A549 (cell line): Measurements from ENCODE around the gene NACC2.

ENCODE experiments used
- CEBPB ChIP-seq, 2 experiments: fragments of >200 bp in 1 of 2; sonication (Bioruptor Twin) in 1 of 2; formaldehyde crosslinking in 1 of 2; IDR thresholded peaks; 2 replicates each; pipeline ENCODE4 v1.6.1; 2012 to 2016
- GATA3 ChIP-seq: IDR thresholded peaks from 2 replicates; pipeline ENCODE4 v1.6.1; 2012; ENCODE audit warnings: borderline replicate concordance
- HDAC2 ChIP-seq: fragments of 200-600 bp; sonication (generic); IDR thresholded peaks from 2 replicates; pipeline ENCODE4 v1.6.1; 2016
- JUN ChIP-seq, 2 experiments: fragments of >200 bp; sonication (Bioruptor Twin); formaldehyde crosslinking; IDR thresholded peaks; 2 replicates in 1 of 2; 3 replicates in 1 of 2; pipeline ENCODE4 v1.6.1; 2016 to 2017
- MAZ ChIP-seq: fragments of 150-350 bp; IDR thresholded peaks from 2 replicates; pipeline ENCODE4 v1.6.1; 2014; ENCODE audit warnings: antibody characterized with exemption, low read depth, low read length, borderline replicate concordance
- POLR2A ChIP-seq: IDR thresholded peaks from 2 replicates; pipeline ENCODE4 v1.6.1; 2012; ENCODE audit warnings: mild to moderate bottlenecking, low read length
- POLR2AphosphoS2 ChIP-seq: conservative IDR thresholded peaks from 2 replicates; pipeline ENCODE4 v1.6.1; 2012; ENCODE audit warnings: low read length, improper control_type of control experiment, inconsistent platforms
- RAD21 ChIP-seq, 2 experiments: fragments of >200 bp in 1 of 2; sonication (Bioruptor Twin) in 1 of 2; formaldehyde crosslinking in 1 of 2; IDR thresholded peaks in 1 of 2; conservative IDR thresholded peaks in 1 of 2; 2 replicates in 1 of 2; 3 replicates in 1 of 2; pipeline ENCODE4 v1.6.1; 2012 to 2018; ENCODE audit warnings: inconsistent platforms in 1 of 2
- RCOR1 ChIP-seq: fragments of 150-350 bp; IDR thresholded peaks from 2 replicates; pipeline ENCODE4 v1.6.1; 2014; ENCODE audit warnings: antibody characterized with exemption, low read length, low read depth
- SMC3 ChIP-seq: fragments of >200 bp; sonication (Bioruptor Twin); formaldehyde crosslinking; IDR thresholded peaks from 3 replicates; pipeline ENCODE4 v1.6.1; 2018; ENCODE audit warnings: inconsistent platforms
- TF ChIP-seq, protein P1 (sequence below): fragments of >200 bp; sonication (Bioruptor Twin); formaldehyde crosslinking; IDR thresholded peaks from 3 replicates; pipeline ENCODE4 v1.5.1; 2016
- TF ChIP-seq, protein P2 (sequence below): IDR thresholded peaks from 2 replicates; pipeline ENCODE4 v1.6.1; 2012
- TF ChIP-seq, protein P3 (sequence below): fragments of 450-650 bp; IDR thresholded peaks from 2 replicates; pipeline ENCODE4 v1.6.1; 2014; ENCODE audit warnings: antibody characterized with exemption
- TF ChIP-seq, protein P4 (sequence below): fragments of 200-600 bp; sonication (generic); IDR thresholded peaks from 2 replicates; pipeline ENCODE4 v1.6.1; 2016; ENCODE audit warnings: antibody characterized with exemption, mild to moderate bottlenecking, moderate library complexity

DNA sequence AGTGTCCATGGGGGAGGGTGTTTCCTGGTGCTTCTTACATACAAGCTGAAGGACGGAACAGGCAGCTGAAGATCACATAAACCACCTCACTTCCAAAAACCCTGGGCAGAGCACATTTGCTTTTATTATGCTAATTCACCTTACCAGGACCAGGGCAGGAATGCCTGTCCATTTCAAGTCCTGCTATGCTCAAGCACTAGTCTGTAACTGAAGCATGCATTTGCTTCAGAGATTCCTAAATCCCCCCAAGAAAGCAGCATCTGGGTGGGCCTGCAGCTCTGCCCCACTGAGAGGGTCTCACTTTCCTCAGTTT is 9.4 kb upstream of the NACC2 start:
- no peak for TF ChIP-seq POLR2A
- TF ChIP-seq, protein P1, sequence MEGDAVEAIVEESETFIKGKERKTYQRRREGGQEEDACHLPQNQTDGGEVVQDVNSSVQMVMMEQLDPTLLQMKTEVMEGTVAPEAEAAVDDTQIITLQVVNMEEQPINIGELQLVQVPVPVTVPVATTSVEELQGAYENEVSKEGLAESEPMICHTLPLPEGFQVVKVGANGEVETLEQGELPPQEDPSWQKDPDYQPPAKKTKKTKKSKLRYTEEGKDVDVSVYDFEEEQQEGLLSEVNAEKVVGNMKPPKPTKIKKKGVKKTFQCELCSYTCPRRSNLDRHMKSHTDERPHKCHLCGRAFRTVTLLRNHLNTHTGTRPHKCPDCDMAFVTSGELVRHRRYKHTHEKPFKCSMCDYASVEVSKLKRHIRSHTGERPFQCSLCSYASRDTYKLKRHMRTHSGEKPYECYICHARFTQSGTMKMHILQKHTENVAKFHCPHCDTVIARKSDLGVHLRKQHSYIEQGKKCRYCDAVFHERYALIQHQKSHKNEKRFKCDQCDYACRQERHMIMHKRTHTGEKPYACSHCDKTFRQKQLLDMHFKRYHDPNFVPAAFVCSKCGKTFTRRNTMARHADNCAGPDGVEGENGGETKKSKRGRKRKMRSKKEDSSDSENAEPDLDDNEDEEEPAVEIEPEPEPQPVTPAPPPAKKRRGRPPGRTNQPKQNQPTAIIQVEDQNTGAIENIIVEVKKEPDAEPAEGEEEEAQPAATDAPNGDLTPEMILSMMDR, result no peak
- TF ChIP-seq, protein P2, sequence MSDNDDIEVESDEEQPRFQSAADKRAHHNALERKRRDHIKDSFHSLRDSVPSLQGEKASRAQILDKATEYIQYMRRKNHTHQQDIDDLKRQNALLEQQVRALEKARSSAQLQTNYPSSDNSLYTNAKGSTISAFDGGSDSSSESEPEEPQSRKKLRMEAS, result no peak
- TF ChIP-seq RCOR1, result no peak
- TF ChIP-seq, protein P3, sequence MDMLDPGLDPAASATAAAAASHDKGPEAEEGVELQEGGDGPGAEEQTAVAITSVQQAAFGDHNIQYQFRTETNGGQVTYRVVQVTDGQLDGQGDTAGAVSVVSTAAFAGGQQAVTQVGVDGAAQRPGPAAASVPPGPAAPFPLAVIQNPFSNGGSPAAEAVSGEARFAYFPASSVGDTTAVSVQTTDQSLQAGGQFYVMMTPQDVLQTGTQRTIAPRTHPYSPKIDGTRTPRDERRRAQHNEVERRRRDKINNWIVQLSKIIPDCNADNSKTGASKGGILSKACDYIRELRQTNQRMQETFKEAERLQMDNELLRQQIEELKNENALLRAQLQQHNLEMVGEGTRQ, result no peak
- TF ChIP-seq GATA3, result no peak
- TF ChIP-seq HDAC2, result no peak
- no peak for TF ChIP-seq RAD21 (conservative IDR thresholded peaks at IDR 0.05 in 1 of 2, IDR thresholded peaks at IDR 0.05 in 1 of 2)
- TF ChIP-seq MAZ, result no peak
- TF ChIP-seq JUN (IDR thresholded peaks at IDR 0.05), result no peak
- no peak for TF ChIP-seq SMC3
- TF ChIP-seq POLR2AphosphoS2, result no peak
- TF ChIP-seq, protein P4, sequence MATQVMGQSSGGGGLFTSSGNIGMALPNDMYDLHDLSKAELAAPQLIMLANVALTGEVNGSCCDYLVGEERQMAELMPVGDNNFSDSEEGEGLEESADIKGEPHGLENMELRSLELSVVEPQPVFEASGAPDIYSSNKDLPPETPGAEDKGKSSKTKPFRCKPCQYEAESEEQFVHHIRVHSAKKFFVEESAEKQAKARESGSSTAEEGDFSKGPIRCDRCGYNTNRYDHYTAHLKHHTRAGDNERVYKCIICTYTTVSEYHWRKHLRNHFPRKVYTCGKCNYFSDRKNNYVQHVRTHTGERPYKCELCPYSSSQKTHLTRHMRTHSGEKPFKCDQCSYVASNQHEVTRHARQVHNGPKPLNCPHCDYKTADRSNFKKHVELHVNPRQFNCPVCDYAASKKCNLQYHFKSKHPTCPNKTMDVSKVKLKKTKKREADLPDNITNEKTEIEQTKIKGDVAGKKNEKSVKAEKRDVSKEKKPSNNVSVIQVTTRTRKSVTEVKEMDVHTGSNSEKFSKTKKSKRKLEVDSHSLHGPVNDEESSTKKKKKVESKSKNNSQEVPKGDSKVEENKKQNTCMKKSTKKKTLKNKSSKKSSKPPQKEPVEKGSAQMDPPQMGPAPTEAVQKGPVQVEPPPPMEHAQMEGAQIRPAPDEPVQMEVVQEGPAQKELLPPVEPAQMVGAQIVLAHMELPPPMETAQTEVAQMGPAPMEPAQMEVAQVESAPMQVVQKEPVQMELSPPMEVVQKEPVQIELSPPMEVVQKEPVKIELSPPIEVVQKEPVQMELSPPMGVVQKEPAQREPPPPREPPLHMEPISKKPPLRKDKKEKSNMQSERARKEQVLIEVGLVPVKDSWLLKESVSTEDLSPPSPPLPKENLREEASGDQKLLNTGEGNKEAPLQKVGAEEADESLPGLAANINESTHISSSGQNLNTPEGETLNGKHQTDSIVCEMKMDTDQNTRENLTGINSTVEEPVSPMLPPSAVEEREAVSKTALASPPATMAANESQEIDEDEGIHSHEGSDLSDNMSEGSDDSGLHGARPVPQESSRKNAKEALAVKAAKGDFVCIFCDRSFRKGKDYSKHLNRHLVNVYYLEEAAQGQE, result no peak
- no peak for TF ChIP-seq CEBPB (IDR thresholded peaks at IDR 0.05)
